H1 (cell line): Measurements from ENCODE around the gene MYPN. TPM values are rescaled to one million over a fixed set of nuclear protein-coding genes. Genes with fewer than 3 reads are reported as not detected.

Source experiments
- CTCF ChIA-PET: fragments of 300-600 bp; sonication (Branson Sonifier 250); formaldehyde crosslinking; loops from one replicate; lab custom pipeline; 2021; ENCODE audit not compliant: partially characterized antibody; lab: Charles Lee
- POLR2A ChIA-PET: fragments of 300-600 bp; sonication (Branson Sonifier 250); formaldehyde crosslinking; loops from one replicate; lab custom pipeline; 2021; ENCODE audit warnings: inconsistent platforms; ENCODE audit not compliant: partially characterized antibody; lab: Charles Lee
- DNase-seq, 2 experiments: peaks; one replicate each; pipeline versions ENCODE4 v3.0.0 to v3.0.0-alpha.2; 2010 to 2022; ENCODE audit warnings: low spot score in 2 of 2, low read depth in 1 of 2, mixed read lengths in 1 of 2
- FAIRE-seq: peaks from 2 replicates; lab custom pipeline; 2011; peaks lifted over from hg19 to GRCh38; lab: Jason Lieb, UNC
- H2AFZ ChIP-seq: 2 replicates; pipeline ENCODE4 v1.8.1; 2012; ENCODE audit warnings: low read length, inconsistent platforms
- H2AK5ac ChIP-seq: 2 replicates; pipeline ENCODE4 v1.6.1; 2013; ENCODE audit warnings: low read depth, low read length
- H2BK120ac ChIP-seq: replicated peaks from 2 replicates; pipeline ENCODE3; 2013; ENCODE audit warnings: low read depth, low read length, inconsistent platforms
- H2BK12ac ChIP-seq: 2 replicates; pipeline ENCODE4 v1.6.1; 2013; ENCODE audit warnings: low read depth, low read length
- H2BK15ac ChIP-seq: 2 replicates; pipeline ENCODE4 v1.6.1; 2013; ENCODE audit warnings: low read length
- H2BK20ac ChIP-seq: 2 replicates; pipeline ENCODE4 v1.6.1; 2013; ENCODE audit warnings: low read length
- H2BK5ac ChIP-seq: 2 replicates; pipeline ENCODE4 v1.6.1; 2013; ENCODE audit warnings: low read depth, low read length
- H3K14ac ChIP-seq: 2 replicates; pipeline ENCODE4 v1.6.1; 2013; ENCODE audit warnings: inconsistent platforms; ENCODE audit not compliant: insufficient read length
- H3K18ac ChIP-seq: 2 replicates; pipeline ENCODE4 v1.6.1; 2013; ENCODE audit warnings: low read length; ENCODE audit errors: extremely low read depth
- H3K23ac ChIP-seq: 2 replicates; pipeline ENCODE4 v1.6.1; 2013; ENCODE audit warnings: inconsistent platforms; ENCODE audit not compliant: insufficient read length
- H3K23me2 ChIP-seq: 2 replicates; pipeline ENCODE4 v1.6.1; 2013; ENCODE audit warnings: low read depth, low read length
- H3K27ac ChIP-seq: 2 replicates; pipeline ENCODE4 v1.6.1; 2011; ENCODE audit warnings: low read depth, low read length, inconsistent platforms
- H3K27me3 ChIP-seq, 4 experiments: replicated peaks in 1 of 4; 1 replicate in 1 of 4; 2 replicates in 3 of 4; pipeline versions ENCODE4 v1.6.1 to v1.8.1; 2011 to 2013; ENCODE audit warnings: low read length in 3 of 4, mild to moderate bottlenecking in 3 of 4, inconsistent platforms in 2 of 4, mixed read lengths in 2 of 4, moderate library complexity in 1 of 4; ENCODE audit not compliant: control insufficient read depth in 3 of 4, insufficient read depth in 3 of 4; ENCODE audit errors: extremely low read depth in 1 of 4
- H3K36me3 ChIP-seq, 4 experiments: 2 replicates each; pipeline versions ENCODE4 v1.6.1 to v1.8.1; 2011 to 2013; ENCODE audit warnings: mild to moderate bottlenecking in 4 of 4, low read length in 3 of 4, moderate library complexity in 2 of 4, control low read depth in 1 of 4, inconsistent platforms in 1 of 4; ENCODE audit not compliant: insufficient read depth in 4 of 4, control insufficient read depth in 2 of 4
- H3K4ac ChIP-seq: replicated peaks from 2 replicates; pipeline ENCODE3; 2013; ENCODE audit warnings: low read length, low read depth, mixed read lengths, inconsistent platforms; ENCODE audit not compliant: insufficient read length
- H3K4me1 ChIP-seq, 4 experiments: replicated peaks in 1 of 4; 1 replicate in 1 of 4; 2 replicates in 3 of 4; pipeline versions ENCODE4 v1.6.1 to v1.8.1; 2011 to 2013; ENCODE audit warnings: low read length in 3 of 4, inconsistent platforms in 2 of 4, mixed read lengths in 1 of 4; ENCODE audit not compliant: insufficient read depth in 4 of 4, control insufficient read depth in 3 of 4
- H3K4me2 ChIP-seq, 2 experiments: 2 replicates each; pipeline versions ENCODE4 v1.6.1 to v1.8.1; 2011 to 2013; ENCODE audit warnings: low read depth in 2 of 2, low read length in 2 of 2, control low read depth in 1 of 2, inconsistent platforms in 1 of 2, mild to moderate bottlenecking in 1 of 2; ENCODE audit not compliant: insufficient read depth in 1 of 2
- H3K4me3 ChIP-seq, 4 experiments: fragments of 200-600, 300-600 bp in 1 of 4; sonication (generic), shearing (Covaris generic), sonication (Bioruptor Twin) in 1 of 4; 2 replicates each; pipeline versions ENCODE4 v1.5.1 to v1.8.1; 2011 to 2016; ENCODE audit warnings: low read length in 4 of 4, low read depth in 3 of 4, control low read depth in 2 of 4, inconsistent platforms in 2 of 4, mild to moderate bottlenecking in 2 of 4, mixed read lengths in 1 of 4, moderate library complexity in 1 of 4; ENCODE audit not compliant: insufficient read depth in 2 of 4; ENCODE audit errors: extremely low read depth in 1 of 4
- H3K56ac ChIP-seq: replicated peaks from 2 replicates; pipeline ENCODE3; 2013; ENCODE audit warnings: low read depth, mild to moderate bottlenecking, mixed read lengths, low read length, inconsistent platforms; ENCODE audit not compliant: insufficient read length
- H3K79me1 ChIP-seq: 2 replicates; pipeline ENCODE4 v1.6.1; 2013; ENCODE audit warnings: low read depth, low read length, control low read depth
- H3K79me2 ChIP-seq, 2 experiments: 2 replicates each; pipeline versions ENCODE4 v1.6.1 to v1.8.1; 2012 to 2013; ENCODE audit warnings: low read length in 2 of 2, mild to moderate bottlenecking in 2 of 2, inconsistent platforms in 1 of 2; ENCODE audit not compliant: insufficient read depth in 2 of 2, control insufficient read depth in 1 of 2
- H3K9ac ChIP-seq, 4 experiments: replicated peaks in 1 of 4; 1 replicate in 1 of 4; 2 replicates in 3 of 4; pipeline versions ENCODE4 v1.6.1 to v1.8.1; 2011 to 2013; ENCODE audit warnings: low read depth in 3 of 4, low read length in 3 of 4, control low read depth in 2 of 4, mild to moderate bottlenecking in 2 of 4, moderate library complexity in 2 of 4, inconsistent platforms in 1 of 4; ENCODE audit errors: extremely low read depth in 1 of 4
- H3K9me3 ChIP-seq, 2 experiments: 2 replicates each; pipeline versions ENCODE4 v1.6.1 to v1.8.1; 2012 to 2013; ENCODE audit warnings: mild to moderate bottlenecking in 2 of 2, moderate library complexity in 2 of 2, control low read depth in 1 of 2, inconsistent platforms in 1 of 2, low read depth in 1 of 2, low read length in 1 of 2, mixed read lengths in 1 of 2; ENCODE audit not compliant: insufficient read depth in 2 of 2
- H4K20me1 ChIP-seq, 2 experiments: replicated peaks in 1 of 2; 2 replicates each; pipeline versions ENCODE3 to v1.8.1; 2011 to 2013; ENCODE audit warnings: inconsistent platforms in 2 of 2, low read length in 2 of 2, mild to moderate bottlenecking in 1 of 2; ENCODE audit not compliant: insufficient read depth in 2 of 2, control insufficient read depth in 1 of 2
- H4K5ac ChIP-seq: 2 replicates; pipeline ENCODE4 v1.6.1; 2013; ENCODE audit warnings: low read length, low read depth, mixed read lengths, inconsistent platforms; ENCODE audit not compliant: insufficient read length
- H4K8ac ChIP-seq: 2 replicates; pipeline ENCODE4 v1.8.0; 2013; ENCODE audit warnings: mild to moderate bottlenecking, moderate library complexity, low read length, inconsistent platforms; ENCODE audit not compliant: insufficient read depth; ENCODE audit errors: extremely low read depth
- H4K91ac ChIP-seq: replicated peaks from 2 replicates; pipeline ENCODE3; 2013; ENCODE audit warnings: low read length, mixed read lengths, inconsistent platforms; ENCODE audit not compliant: insufficient read length
- ASH2L ChIP-seq: fragments of 200-600, 300-600 bp; sonication (generic); IDR thresholded peaks from one replicate; pipeline ENCODE4 v1.7.1; 2017; ENCODE audit warnings: low read length
- SIN3A ChIP-seq, 2 experiments: IDR thresholded peaks in 1 of 2; conservative IDR thresholded peaks in 1 of 2; 2 replicates each; pipeline ENCODE4 v1.6.1; 2011 to 2012; ENCODE audit warnings: low read length in 2 of 2, improper control_type of control experiment in 1 of 2, low read depth in 1 of 2, mild to moderate bottlenecking in 1 of 2
- TEAD4 ChIP-seq: IDR thresholded peaks from 2 replicates; pipeline ENCODE4 v1.6.1; 2012; ENCODE audit warnings: low read depth, low read length, inconsistent platforms, mixed read lengths
- ZNF274 ChIP-seq: IDR thresholded peaks from 2 replicates; pipeline ENCODE4 v1.7.0; 2012; ENCODE audit warnings: low read length, borderline replicate concordance; ENCODE audit errors: extremely low read depth
- WGBS, 2 experiments: shearing (Covaris generic) in 1 of 2; methylation state at CpG; one replicate each; pipeline versions ENCODE4 v1.1.6 to v1.1.7; 2013 to 2015; ENCODE audit warnings: low lambda C conversion rate in 2 of 2, mixed read lengths in 2 of 2, inconsistent platforms in 1 of 2, low coverage in 1 of 2, missing lambda C conversion rate in 1 of 2; ENCODE audit not compliant: insufficient replicate concordance in 2 of 2, insufficient coverage in 1 of 2, insufficient read length in 1 of 2; ENCODE audit errors: extremely low coverage in 1 of 2, missing lambda C conversion rate in 1 of 2; 5-methylcytosine and 5-hydroxymethylcytosine counted together
- polyA plus RNA-seq, 7 experiments: library from polyadenylated mRNA; depleted of rRNA in 3 of 7; stranded (reverse) in 5 of 7; unstranded in 2 of 7; fragments of >200 nt in 5 of 7; fragments of 200-250 nt in 2 of 7; gene quantifications; 1 replicate in 5 of 7; 2 replicates in 1 of 7; 4 replicates in 1 of 7; pipeline versions ENCODE4 v1.2.1 to v1.2.3, GENCODE V29; 2011 to 2013; ENCODE audit warnings: missing spikeins in 2 of 7, mixed read lengths in 2 of 7
- total RNA-seq: library from RNA; stranded (reverse); fragmentation: NEBNext Ultra II Directional; extraction: Animal tissue kit (Norgen Biotek cat#: 25700); gene quantifications from 2 replicates; pipeline ENCODE4 v1.2.1, GENCODE V29; 2021

MYPN gene
- total and polyA plus RNA-seq, 2 of the 8 experiments (the other 6 are each of a cell fraction or from before 2014, with no cell fraction given), result not detected

DNA sequence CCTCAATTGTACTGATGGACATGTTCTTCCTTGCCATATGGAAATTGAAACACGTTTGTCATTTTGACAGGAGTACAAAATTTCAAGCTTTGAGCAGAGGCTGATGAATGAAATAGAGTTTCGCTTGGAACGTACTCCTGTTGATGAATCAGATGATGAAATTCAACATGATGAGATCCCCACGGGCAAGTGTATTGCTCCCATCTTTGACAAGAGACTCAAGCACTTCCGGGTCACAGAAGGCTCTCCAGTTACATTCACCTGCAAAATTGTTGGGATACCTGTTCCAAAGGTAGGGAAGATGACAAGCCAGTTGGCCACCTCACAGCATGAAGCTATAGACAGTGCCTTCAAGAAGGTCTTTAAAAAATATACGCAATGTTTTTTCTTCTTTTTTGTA, 79.5 kb downstream of the MYPN start:
- Histone ChIP-seq H2BK120ac (no peak overlapping the region), H3K27me3 (no peaks in the 10 kb centered on the region), H2AK5ac (no peak overlapping the region), H3K18ac (no peak overlapping the region), H3K4me2 (no peak overlapping the region), H2BK15ac (no peak overlapping the region), H3K36me3 (no peaks in the 10 kb centered on the region), H2BK5ac (no peak overlapping the region), H3K4me1 (no peaks in the 10 kb centered on the region), H3K79me2 (no peaks in the 10 kb centered on the region), H2AFZ (no peak overlapping the region), H4K8ac (no peak overlapping the region), H3K9ac (no peak overlapping the region), H3K56ac (no peak overlapping the region), H3K27ac (no peak overlapping the region), H2BK12ac (no peak overlapping the region), H2BK20ac (no peak overlapping the region), H4K20me1 (no peaks in the 10 kb centered on the region), H3K23ac (no peak overlapping the region), H3K14ac (no peak overlapping the region), H3K23me2 (no peaks in the 10 kb centered on the region), H3K4me3 (no peak overlapping the region), H3K9me3 (no peaks in the 10 kb centered on the region), H4K91ac (no peak overlapping the region), H3K4ac (no peak overlapping the region), H3K79me1 (no peaks in the 10 kb centered on the region), H4K5ac (no peak overlapping the region)
- whole genome bisulfite sequencing, 2 experiments, result 87% methylated on average over 6 of the region's 6 CpGs; no CpG with 5 or more reads in 1 of the 2 experiments
- DNase-seq, result no peak
- POLR2A ChIA-PET, result interaction anchor here (0.6 kb wide), 1 partner anchor 536 kb away, joined by 3 read pairs; no protein-coding TSS in a partner anchor
- no peak for TF ChIP-seq ZNF274
- no peak for TF ChIP-seq SIN3A (conservative IDR thresholded peaks at IDR 0.05 in 1 of 2, IDR thresholded peaks at IDR 0.05 in 1 of 2; ENCODE audit: low read depth in 1 of 2, low read length in 2 of 2)
- no peak for TF ChIP-seq TEAD4
- TF ChIP-seq ASH2L, result no peak
- FAIRE-seq, result no peak
- CTCF ChIA-PET, result interaction anchor here (0.5 to 1.4 kb wide), 3 partner anchors 24 to 708 kb away, joined by 3 to 5 read pairs (median 3); no protein-coding TSS in a partner anchor
